IMR-90 (cell line): ENCODE results near the gene ITLN2. TPM values are rescaled to one million over a fixed set of nuclear protein-coding genes. Genes with fewer than 3 reads are reported as not detected.
"Not testable (repeated sequence)": the region's sequence is repeated elsewhere in the genome, so short reads cannot be mapped to it uniquely, and the experiment has no call there.

Source experiments
- ATAC-seq: fragments of 200-7000 bp; cut with Tn5 transposase; 2 replicates; pipeline ENCODE4 v1.9.1; 2020; ENCODE audit warnings: low read depth, mild to moderate bottlenecking, moderate library complexity
- BruUV-seq: library from RNA; stranded (reverse); fragments of 400-500 nt; replicated peaks from 2 replicates; lab custom pipeline; 2021; lab: Mats Ljungman, UMichigan
- CTCF ChIA-PET: fragments of 300-600 bp; formaldehyde crosslinking; extraction: SDS; loops from one replicate; lab custom pipeline; 2021; ENCODE audit warnings: antibody characterized with exemption; lab: Yijun Ruan, JAX
- POLR2A ChIA-PET: fragments of 300-600 bp; sonication (Branson Sonifier 250); formaldehyde crosslinking; loops from one replicate; lab custom pipeline; 2022; ENCODE audit warnings: antibody characterized with exemption; ENCODE audit not compliant: unreplicated experiment; lab: Charles Lee
- DNase-seq: peaks from one replicate; pipeline ENCODE4 v3.0.0; 2013
- H2AFZ ChIP-seq: replicated peaks from 2 replicates; pipeline ENCODE3; 2013; ENCODE audit warnings: low read length, mild to moderate bottlenecking; ENCODE audit not compliant: poor library complexity
- H2AK5ac ChIP-seq: 2 replicates; pipeline ENCODE4 v1.6.1; 2013; ENCODE audit warnings: low read depth, low read length, inconsistent platforms
- H2AK9ac ChIP-seq: replicated peaks from 2 replicates; pipeline ENCODE3; 2013; ENCODE audit warnings: mild to moderate bottlenecking, low read depth, low read length, moderate library complexity; ENCODE audit not compliant: poor library complexity
- H2BK120ac ChIP-seq: 2 replicates; pipeline ENCODE4 v1.6.1; 2013; ENCODE audit warnings: low read depth, low read length, inconsistent platforms
- H2BK15ac ChIP-seq: 3 replicates; pipeline ENCODE4 v1.6.1; 2013; ENCODE audit warnings: low read depth, low read length, inconsistent platforms
- H2BK20ac ChIP-seq: 2 replicates; pipeline ENCODE4 v1.6.1; 2013; ENCODE audit warnings: low read depth, mild to moderate bottlenecking, inconsistent platforms, low read length, moderate library complexity
- H2BK5ac ChIP-seq: 2 replicates; pipeline ENCODE4 v1.6.1; 2013; ENCODE audit warnings: mild to moderate bottlenecking, low read depth, low read length, inconsistent platforms; ENCODE audit not compliant: poor library complexity, severe bottlenecking
- H3K14ac ChIP-seq: replicated peaks from 2 replicates; pipeline ENCODE4 v1.6.1; 2013; ENCODE audit warnings: low read depth, low read length, inconsistent platforms
- H3K18ac ChIP-seq: 2 replicates; pipeline ENCODE4 v1.6.1; 2013; ENCODE audit warnings: low read depth, low read length, control low read depth
- H3K23ac ChIP-seq: 2 replicates; pipeline ENCODE4 v1.6.1; 2013; ENCODE audit warnings: low read depth, low read length, inconsistent platforms
- H3K27ac ChIP-seq: 2 replicates; pipeline ENCODE4 v1.5.1; 2013; ENCODE audit warnings: mild to moderate bottlenecking, control low read depth, low read length; ENCODE audit not compliant: insufficient read depth
- H3K27me3 ChIP-seq: 2 replicates; pipeline ENCODE4 v1.6.1; 2013; ENCODE audit warnings: low read length; ENCODE audit not compliant: control insufficient read depth, insufficient read depth
- H3K36me3 ChIP-seq: 2 replicates; pipeline ENCODE4 v1.6.1; 2013; ENCODE audit warnings: low read length, mixed read lengths; ENCODE audit not compliant: control insufficient read depth, insufficient read depth
- H3K4ac ChIP-seq: 2 replicates; pipeline ENCODE4 v1.6.1; 2013; ENCODE audit warnings: low read depth, low read length, inconsistent platforms
- H3K4me1 ChIP-seq: 2 replicates; pipeline ENCODE4 v1.6.1; 2013; ENCODE audit warnings: low read length, mixed read lengths; ENCODE audit not compliant: control insufficient read depth, insufficient read depth
- H3K4me2 ChIP-seq: 2 replicates; pipeline ENCODE4 v1.6.1; 2013; ENCODE audit warnings: low read depth, mild to moderate bottlenecking, control low read depth, low read length, moderate library complexity
- H3K4me3 ChIP-seq: 2 replicates; pipeline ENCODE4 v1.5.1; 2013; ENCODE audit warnings: low read depth, mild to moderate bottlenecking, control low read depth, low read length, moderate library complexity; ENCODE audit not compliant: insufficient read depth
- H3K56ac ChIP-seq: 2 replicates; pipeline ENCODE4 v1.6.1; 2013; ENCODE audit warnings: low read length, inconsistent platforms; ENCODE audit not compliant: insufficient read depth; ENCODE audit errors: extremely low read depth
- H3K79me1 ChIP-seq, 2 experiments: 2 replicates each; pipeline ENCODE4 v1.6.1; 2013; ENCODE audit warnings: low read length in 2 of 2, inconsistent platforms in 1 of 2, low read depth in 1 of 2
- H3K9ac ChIP-seq: 2 replicates; pipeline ENCODE4 v1.6.1; 2013; ENCODE audit warnings: low read depth, low read length, control low read depth
- H3K9me1 ChIP-seq: 2 replicates; pipeline ENCODE4 v1.6.1; 2013; ENCODE audit warnings: low read length, inconsistent platforms; ENCODE audit not compliant: insufficient read depth
- H3K9me3 ChIP-seq: 2 replicates; pipeline ENCODE4 v1.6.1; 2013; ENCODE audit warnings: low read length; ENCODE audit not compliant: control insufficient read depth, insufficient read depth
- H4K20me1 ChIP-seq: 2 replicates; pipeline ENCODE4 v1.6.1; 2013; ENCODE audit warnings: low read length, inconsistent platforms; ENCODE audit not compliant: insufficient read depth
- H4K5ac ChIP-seq: 2 replicates; pipeline ENCODE4 v1.6.1; 2013; ENCODE audit warnings: mild to moderate bottlenecking, low read depth, low read length, control low read depth
- H4K8ac ChIP-seq, 2 experiments: 2 replicates each; pipeline ENCODE4 v1.6.1; 2013; ENCODE audit warnings: low read depth in 2 of 2, low read length in 2 of 2, control low read depth in 1 of 2, inconsistent platforms in 1 of 2
- H4K91ac ChIP-seq: 2 replicates; pipeline ENCODE4 v1.6.1; 2013; ENCODE audit warnings: low read depth, low read length, inconsistent platforms; ENCODE audit not compliant: insufficient read depth
- CTCF ChIP-seq: conservative IDR thresholded peaks from 2 replicates; pipeline ENCODE4 v1.5.1; 2012; ENCODE audit warnings: mild to moderate bottlenecking, low read depth, low read length, improper control_type of control experiment
- POLR2A ChIP-seq: IDR thresholded peaks from 2 replicates; pipeline ENCODE4 v1.6.1; 2012; ENCODE audit warnings: mild to moderate bottlenecking, low read depth, low read length
- RAD21 ChIP-seq: IDR thresholded peaks from 2 replicates; pipeline ENCODE4 v1.6.1; 2012; ENCODE audit warnings: low read length, improper control_type of control experiment
- WGBS, 2 experiments: methylation state at CpG; one replicate each; pipeline versions ENCODE4 v1.1.5 to v1.1.7; 2013; ENCODE audit warnings: missing lambda C conversion rate in 2 of 2; ENCODE audit not compliant: insufficient read length in 1 of 2; ENCODE audit errors: extremely low coverage in 2 of 2; 5-methylcytosine and 5-hydroxymethylcytosine counted together
- dilution Hi-C: fragments of 300-500 bp; cut with HindIII; formaldehyde crosslinking; loops from one replicate; pipeline ENCODE4 v1.14.3; 2018; ENCODE audit warnings: low sequenced_read_pairs; ENCODE audit not compliant: unreplicated experiment
- in situ Hi-C: fragments of 300-500 bp; cut with MboI; formaldehyde crosslinking; loops from 3 replicates; pipeline ENCODE4 v1.14.3; 2019; ENCODE audit warnings: low sequenced_read_pairs, inconsistent platforms, mixed read lengths
- intact Hi-C: fragments of 100-400 bp; cut with micrococcal nuclease; formaldehyde crosslinking; loops from 2 replicates; pipeline ENCODE4 v1.10.0; 2022
- polyA plus RNA-seq, 3 experiments: library from polyadenylated mRNA; depleted of rRNA; stranded (reverse); fragments of >200 nt; gene quantifications; 2 replicates each; pipeline ENCODE4 v1.2.3, GENCODE V29; 2012; ENCODE audit warnings: low replicate concordance in 1 of 3
- total RNA-seq: library from RNA; depleted of rRNA; stranded (reverse); fragments of >200 nt; gene quantifications from 2 replicates; pipeline ENCODE4 v1.2.3, GENCODE V29; 2012

Gene ITLN2
- total and polyA plus RNA-seq, 2 of the 4 experiments (the other 2 are of a cell fraction), result not detected

- H2AK5ac ChIP-seq, result no peak overlapping the region
- H2AK9ac ChIP-seq, result no peak overlapping the region
- no peak overlapping the region for H2BK120ac ChIP-seq
- H2BK5ac ChIP-seq, result no peak overlapping the region
- intact Hi-C loops, result no loop called here
- no peaks in the 10 kb centered on the region for H3K9me3 ChIP-seq
- no peak overlapping the region for H4K91ac ChIP-seq
- no peak overlapping the region for H3K56ac ChIP-seq
- no CpG with 5 or more reads among the region's 3 CpGs for WGBS, 2 experiments
- no peak overlapping the region for H2BK15ac ChIP-seq
- dilution Hi-C loops, result no loop called here
- no peak overlapping the region for H3K18ac ChIP-seq
- POLR2A ChIA-PET, result no interaction called here
- TF ChIP-seq POLR2A, result no peak
- TF ChIP-seq CTCF, result 0 out of 2 replicates have a peak, but pooled peaks have one; percentile 7
- TF ChIP-seq RAD21, result peak; percentile 3; the same call in 1 of the 2 replicates
- no peak overlapping the region for H4K8ac ChIP-seq
- H4K5ac ChIP-seq, result no peak overlapping the region
- H3K4ac ChIP-seq, result no peak overlapping the region
- H3K9ac ChIP-seq, result no peak overlapping the region
- no peak overlapping the region for H2BK20ac ChIP-seq
- BruUV-seq, result no TSS peak
- H3K14ac ChIP-seq, result no peak overlapping the region
- H3K27ac ChIP-seq, result no peak overlapping the region
- DNase-seq (no peak), ATAC-seq (no peak)
- no peak overlapping the region for H3K23ac ChIP-seq
- no peaks in the 10 kb centered on the region for H3K79me1 ChIP-seq
- no peaks in the 10 kb centered on the region for H3K27me3 ChIP-seq
- no peaks in the 10 kb centered on the region for H3K4me1 ChIP-seq
- H3K36me3 ChIP-seq, result no peaks in the 10 kb centered on the region
- no peaks in the 10 kb centered on the region for H4K20me1 ChIP-seq
- CTCF ChIA-PET, result no interaction called here
- H3K4me2 ChIP-seq, result no peak overlapping the region
- H2AFZ ChIP-seq, result no peak overlapping the region
- H3K4me3 ChIP-seq, result no peak overlapping the region
- no peaks in the 10 kb centered on the region for H3K9me1 ChIP-seq
- in situ Hi-C loops, result no loop called here
Observed at GRCh38 chr1:160942926-160943325, 11.7 kb downstream of the ITLN2 start.

GRCh38 chr1:160936666-160937065, 17.9 kb downstream of the ITLN2 start:
- H3K23ac ChIP-seq, H2BK120ac ChIP-seq, H3K4me2 ChIP-seq, H2BK15ac ChIP-seq, dilution Hi-C loops, H3K4me1 ChIP-seq, POLR2A ChIA-PET, H4K91ac ChIP-seq, H3K4ac ChIP-seq, H3K79me1 ChIP-seq, H3K9me1 ChIP-seq, H3K4me3 ChIP-seq, ATAC-seq, H3K27me3 ChIP-seq, H2AK5ac ChIP-seq, H4K5ac ChIP-seq, H3K36me3 ChIP-seq, H3K14ac ChIP-seq, H4K8ac ChIP-seq, H3K18ac ChIP-seq, H3K9me3 ChIP-seq, H2AK9ac ChIP-seq, intact Hi-C loops, H4K20me1 ChIP-seq, H2BK5ac ChIP-seq, BruUV-seq, H3K27ac ChIP-seq, H2BK20ac ChIP-seq, in situ Hi-C loops, CTCF ChIA-PET, H3K56ac ChIP-seq, DNase-seq, H2AFZ ChIP-seq, H3K9ac ChIP-seq: not testable (repeated sequence)
- WGBS, 2 experiments, result no CpG with 5 or more reads among the region's 19 CpGs
